Measurements from ENCODE around the gene C10orf143.
A peak's percentile ranks its signal among the peaks of the same experiment; 100 is the strongest.
"Not testable (repeated sequence)": the region's sequence is repeated elsewhere in the genome, so short reads cannot be mapped to it uniquely, and the experiment has no call there.

The C10orf143 gene

DNA sequence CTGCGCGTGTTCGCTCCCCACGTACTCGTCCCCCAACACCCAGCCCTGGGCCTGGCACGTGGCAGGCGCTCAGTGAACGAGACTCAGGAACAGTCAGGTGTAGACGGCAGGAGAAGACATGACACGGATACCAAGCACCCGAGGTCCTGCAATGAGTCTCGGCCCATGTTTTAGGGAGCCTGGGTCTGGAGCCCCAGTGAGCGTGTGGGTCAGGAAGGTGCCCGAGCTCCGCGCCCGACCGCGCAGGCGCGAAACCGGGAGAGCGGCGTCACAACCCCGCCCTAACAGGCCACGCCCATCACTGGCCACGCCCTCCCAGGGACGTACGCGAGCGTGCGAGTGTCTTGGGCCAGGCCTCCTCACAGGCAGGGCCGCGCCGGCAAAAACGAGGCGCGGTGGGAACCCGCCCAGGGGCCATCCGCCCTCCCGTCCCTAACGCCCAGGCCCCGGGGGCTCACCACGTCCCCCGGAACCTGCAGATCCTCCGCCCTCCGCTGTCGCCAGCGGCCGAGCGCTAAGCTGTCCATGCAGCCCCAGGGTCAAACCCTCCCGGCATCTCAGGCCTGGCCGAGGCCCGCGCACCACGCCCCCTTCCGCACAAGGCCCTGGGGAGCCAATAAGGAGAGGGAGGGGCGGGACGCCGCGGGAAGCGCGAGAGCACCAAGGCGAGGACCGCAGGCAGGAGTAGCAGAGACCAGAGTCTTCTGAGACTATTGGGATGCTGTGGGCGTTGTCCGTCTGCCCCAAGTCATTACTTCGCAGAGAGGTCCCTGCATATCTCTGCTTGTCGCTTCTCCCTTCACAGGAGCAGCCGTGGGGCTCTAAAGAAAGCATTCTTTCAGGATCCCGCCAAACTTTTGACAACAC, at the start of gene C10orf143:
TSS of gene C10orf143 (minus strand) at position 585 of the 867 bp plus-strand sequence. CDS start at position 527, 58 bp downstream.
- DNase-seq (ENCODE audit: low read depth), result peak; percentile 97

DNA sequence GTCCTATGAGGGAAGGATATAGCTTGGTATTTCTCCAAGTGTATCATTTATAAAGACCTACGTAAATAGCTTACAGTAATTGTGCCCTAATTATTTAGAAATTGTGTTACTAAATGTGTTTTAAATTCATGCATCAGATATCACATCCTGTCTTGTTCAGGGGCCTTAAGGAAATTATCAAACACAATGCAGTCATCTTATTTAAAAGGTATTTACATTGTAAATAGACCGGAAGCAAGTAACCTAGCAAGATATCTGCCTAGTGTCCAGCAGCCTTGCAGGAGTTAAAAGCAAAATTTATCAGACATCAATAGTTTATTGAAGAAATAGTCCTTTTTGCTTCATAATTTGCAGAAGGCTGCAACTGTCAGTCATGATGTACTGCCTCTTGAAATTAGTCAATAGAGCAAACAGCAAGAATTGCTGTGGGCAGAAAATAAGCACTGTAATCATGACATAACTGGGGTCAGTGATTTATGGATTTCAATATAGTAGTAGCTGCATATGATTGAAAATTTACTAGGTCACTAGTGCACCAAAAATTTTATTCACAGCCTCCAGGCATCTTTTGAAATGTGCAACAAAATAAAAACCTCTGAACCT, 48.7 kb upstream of the C10orf143 start:
- DNase-seq (ENCODE audit: low read depth), result no peak

DNA sequence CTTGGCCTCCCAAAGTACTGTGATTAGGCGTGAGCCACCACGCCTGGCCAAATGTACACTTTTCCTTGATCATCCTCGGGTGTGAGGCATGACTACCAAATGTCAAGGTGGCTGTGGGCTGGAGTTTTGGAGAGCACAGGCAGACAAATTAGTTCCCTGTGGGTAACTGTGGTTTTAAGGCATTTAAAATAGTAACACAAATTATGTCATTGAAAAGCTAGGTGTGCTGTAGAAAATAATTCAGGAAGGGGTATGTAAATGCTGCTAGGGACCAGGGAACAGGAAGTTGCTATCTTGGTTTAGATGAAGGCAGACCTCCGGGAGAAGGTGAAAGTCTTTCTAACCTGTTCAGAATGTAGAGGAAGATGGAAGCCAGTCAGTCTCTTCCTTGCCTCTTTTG, 35.4 kb upstream of the C10orf143 start:
- DNase-seq (ENCODE audit: low read depth), result no peak

DNA sequence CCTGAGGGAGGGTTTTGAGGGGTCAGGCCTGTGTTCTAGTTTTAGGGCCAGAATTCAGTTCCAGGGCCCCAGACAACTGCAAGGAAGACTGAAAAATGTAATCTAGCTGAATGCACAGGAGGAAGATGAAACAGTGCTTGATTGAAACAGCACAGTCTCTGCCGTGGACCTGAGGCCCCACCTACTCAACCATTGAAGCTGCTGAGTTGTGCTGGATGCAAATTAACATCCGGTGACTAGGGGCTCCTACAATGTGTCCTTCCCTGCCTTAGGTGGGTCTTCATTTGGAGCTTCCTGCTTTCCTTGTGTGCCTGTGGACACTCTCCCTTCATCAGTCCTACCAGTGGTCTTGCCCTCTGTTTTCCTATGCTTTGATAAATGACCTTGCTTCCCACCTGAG, 31.2 kb upstream of the C10orf143 start:
- DNase-seq (ENCODE audit: low read depth), result peak; percentile 39

DNA sequence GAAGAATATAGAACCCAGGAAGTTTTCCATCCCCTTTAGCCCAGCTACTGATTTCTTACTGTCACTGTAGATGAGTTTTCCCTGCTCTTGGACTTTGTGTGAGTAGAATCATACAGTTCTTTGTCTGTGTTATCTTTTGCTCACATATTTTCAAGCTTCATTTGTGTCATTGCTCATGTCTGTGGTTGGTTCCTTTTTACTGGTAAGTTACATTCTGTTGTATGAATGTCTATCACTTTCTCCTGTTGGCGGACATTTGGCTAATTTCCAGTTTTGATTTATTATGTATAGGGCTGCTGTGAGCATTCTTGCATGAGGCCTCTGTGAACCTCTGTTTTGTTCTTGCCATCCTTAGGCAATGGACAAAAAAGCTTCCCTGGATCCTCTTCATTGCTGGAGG, 30.8 kb upstream of the C10orf143 start:
- peak; percentile 22 for DNase-seq (ENCODE audit: low read depth)

DNA sequence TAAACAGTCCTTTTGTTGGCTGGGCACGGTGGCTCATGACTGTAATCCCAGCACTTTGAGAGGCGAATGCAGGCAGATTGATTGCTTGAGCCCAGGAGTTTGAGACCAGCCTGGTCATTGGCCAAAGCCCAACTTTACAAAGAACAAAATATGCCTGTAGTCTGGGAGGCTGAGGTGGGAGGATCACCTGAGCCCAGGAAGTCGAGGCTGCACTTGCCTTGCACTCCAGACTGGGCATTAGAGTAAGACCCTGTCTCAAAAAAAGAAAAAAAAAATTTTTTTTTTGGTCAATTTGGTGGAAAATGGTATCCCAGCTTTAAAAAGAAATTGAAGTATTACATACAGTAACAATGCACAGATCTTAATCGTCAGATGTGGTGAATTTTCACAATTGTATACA, 30.4 kb upstream of the C10orf143 start:
- no peak for DNase-seq (ENCODE audit: low read depth)

DNA sequence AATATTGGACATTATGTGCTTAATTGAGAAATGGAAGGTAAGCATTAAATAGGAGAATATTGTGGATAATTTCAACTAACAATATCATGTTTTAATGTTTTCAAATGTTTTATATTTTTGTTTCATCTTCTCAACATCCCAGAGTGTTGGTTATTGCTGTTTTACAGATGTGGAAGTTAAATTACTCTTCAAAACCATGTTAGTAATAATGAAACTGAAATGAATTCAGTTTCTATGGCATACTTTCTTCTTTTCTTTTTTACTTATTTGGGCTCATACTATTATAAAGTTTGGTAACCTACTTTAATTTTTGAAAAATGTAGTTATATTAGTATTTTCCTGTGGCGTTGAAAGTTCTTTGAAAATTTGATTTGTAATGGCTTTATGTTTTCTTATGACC, 29.8 kb upstream of the C10orf143 start:
- DNase-seq (ENCODE audit: low read depth), result no peak

DNA sequence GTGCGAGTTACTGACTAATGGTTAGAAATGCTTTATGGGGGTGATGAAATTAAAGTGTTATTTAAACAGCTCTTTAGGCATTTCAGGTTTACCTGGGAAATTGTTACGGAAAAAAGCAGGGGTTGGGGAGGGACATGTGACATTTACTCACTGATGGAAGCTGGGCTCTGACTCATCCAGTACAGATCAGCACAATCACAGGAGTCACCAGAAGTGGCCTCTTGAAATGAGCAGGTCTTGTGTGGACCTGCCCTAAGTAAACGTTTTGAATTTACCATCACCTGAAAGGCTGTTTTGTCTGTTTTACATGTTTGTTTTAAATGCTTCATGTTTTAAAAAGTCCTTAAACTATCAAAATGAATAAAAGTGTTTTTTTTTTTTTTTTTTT, 27.8 kb upstream of the C10orf143 start:
- DNase-seq (ENCODE audit: low read depth), result peak; percentile 79

DNA sequence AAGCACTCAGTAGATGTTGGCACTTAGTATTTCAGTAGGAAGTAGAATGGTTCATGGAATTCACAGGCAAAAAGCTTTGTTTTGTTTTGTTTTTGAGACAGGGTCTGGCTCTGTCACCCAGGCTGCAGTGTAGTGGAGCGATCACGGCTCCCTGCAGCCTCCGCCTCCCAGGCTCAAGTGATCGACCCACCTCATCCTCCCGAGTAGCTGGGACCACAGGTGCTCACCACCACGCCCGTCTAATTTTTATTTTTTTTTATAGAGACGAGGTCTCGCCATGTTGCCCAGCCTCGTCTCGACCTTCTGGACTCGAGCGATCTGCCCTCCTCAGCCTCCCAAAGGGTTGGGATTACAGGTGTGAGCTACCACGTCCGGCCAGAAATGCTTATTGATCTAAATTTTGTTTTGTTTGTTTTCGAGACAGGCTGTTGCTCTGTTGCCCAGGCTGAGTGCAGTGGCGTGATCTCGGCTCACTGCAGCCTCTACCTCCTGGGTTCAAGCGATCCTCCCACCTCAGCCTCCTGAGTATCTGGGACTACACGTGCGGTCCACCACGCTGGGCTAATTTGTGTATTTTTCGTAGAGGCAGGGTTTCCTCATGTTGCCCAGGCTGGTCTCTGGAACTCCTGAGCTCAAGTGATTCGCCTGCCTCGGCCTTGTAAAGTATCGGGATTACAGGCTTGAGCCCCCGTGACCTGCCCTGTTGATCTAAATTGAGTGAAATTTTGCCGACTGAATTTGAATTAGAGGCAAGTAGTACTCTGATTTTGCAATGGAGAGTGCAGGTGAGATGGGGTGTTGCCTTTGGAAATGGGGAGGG, 27.2 kb upstream of the C10orf143 start:
- no peak for DNase-seq (ENCODE audit: low read depth)

DNA sequence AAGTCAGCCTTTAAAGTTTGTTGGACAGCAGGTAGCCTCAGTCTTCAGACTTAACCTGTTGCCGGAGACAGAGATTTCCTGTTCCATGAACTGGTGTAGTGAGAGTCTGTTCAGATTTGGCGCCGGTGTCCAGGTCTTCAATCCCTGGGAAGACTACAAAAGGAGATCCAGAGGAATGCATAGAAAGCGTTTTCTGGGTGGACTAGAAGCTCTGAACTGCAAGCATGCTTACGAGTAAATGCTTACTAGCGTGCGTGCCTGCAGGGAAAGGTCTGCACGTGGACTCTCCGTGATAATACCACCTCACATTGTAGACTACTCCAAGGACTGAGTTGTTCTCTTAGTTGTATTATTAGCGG, 26.4 kb upstream of the C10orf143 start:
- peak; percentile 53 for DNase-seq (ENCODE audit: low read depth)

DNA sequence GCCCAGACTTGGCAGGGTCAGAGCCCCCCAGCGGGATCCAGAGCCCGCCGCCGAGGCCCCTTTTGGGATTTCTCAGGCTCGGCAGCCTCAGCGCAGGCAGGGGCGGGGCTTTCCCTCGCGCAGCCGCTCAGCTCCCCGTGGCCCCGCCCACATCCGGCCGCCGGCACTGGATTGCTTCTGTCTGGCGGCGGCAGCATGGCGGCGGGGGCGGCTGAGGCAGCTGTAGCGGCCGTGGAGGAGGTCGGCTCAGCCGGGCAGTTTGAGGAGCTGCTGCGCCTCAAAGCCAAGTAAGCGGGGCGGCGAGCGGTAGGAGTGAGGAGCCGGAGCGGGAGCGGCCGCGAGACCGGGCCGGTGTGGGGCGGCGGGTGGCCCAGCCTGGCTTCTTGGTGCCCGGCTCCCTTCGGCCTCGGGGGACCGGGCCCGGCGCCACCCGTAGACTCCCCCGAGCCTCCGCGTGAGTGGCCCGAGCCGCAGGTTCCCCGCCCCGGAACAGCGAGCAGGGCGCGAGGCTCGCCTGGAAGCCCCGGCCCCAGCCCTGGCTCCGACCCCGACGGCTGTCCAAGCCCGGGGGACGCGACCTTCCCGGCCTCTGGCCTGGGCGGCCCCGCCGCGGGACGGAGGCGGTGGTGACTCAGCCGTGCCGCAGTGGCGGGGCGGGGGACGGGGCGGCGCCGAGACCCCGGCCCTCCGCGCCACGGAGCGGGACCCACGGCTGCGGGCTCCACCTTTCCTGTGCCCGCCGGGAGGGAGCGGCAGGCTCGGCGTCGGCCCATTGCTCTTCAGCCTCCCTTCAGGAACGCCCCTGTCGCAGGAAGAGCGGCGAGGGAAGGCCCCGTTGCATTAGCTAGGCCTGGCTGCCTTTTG, 25.8 kb upstream of the C10orf143 start, which contains the start of gene GLRX3:
TSS of gene GLRX3 (plus strand) at position 166 of the 864 bp plus-strand sequence. CDS start at position 196, 30 bp downstream.
- peak; percentile 87 for DNase-seq (ENCODE audit: low read depth)

DNA sequence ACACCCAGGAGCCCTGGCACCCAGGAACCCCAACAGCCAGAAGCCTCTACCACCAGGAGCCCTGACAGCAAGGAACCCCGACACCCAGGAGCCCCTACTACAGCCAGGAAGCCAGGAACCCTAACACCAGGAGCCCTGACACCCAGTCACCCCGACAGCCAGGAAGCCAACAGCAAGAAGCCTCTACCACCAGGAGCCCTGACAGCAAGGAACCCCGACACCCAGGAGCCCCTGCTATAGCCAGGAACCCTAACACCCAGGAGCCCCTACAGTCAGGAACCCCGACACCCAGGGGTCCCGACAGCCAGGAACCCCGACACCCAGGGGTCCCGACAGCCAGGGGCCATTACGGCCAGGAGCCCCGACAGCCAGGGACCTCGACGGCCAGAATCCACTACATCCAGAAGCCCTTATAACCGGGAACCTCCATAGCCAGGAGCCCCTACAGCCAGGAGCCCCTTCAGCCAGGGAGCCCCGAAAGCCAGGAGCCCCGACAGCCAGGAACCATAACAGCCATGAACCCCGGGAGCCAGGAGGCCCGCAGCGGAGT, 25.1 kb upstream of the C10orf143 start:
- no peak for DNase-seq (ENCODE audit: low read depth)

DNA sequence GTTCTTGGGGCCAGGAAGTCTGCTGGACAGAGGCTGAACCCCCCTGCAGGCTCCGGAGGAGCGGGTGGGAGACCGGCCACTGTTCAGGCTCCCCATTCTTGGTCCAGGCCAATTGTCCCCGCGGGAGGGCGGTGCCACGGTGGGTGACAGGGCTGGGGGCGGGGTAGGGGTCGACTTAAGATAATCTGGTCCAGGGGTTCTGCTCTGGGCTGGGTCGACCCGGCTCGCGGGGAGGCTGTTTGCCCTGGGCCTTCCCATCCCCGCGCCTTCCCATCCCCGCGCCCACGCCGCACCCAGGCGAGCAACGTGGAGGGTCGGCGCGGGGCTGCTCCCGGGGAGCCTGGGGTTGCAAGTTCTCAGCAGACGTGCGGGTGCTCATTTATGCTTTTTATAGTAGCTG, 18.3 kb upstream of the C10orf143 start:
- DNase-seq (ENCODE audit: low read depth), result no peak

DNA sequence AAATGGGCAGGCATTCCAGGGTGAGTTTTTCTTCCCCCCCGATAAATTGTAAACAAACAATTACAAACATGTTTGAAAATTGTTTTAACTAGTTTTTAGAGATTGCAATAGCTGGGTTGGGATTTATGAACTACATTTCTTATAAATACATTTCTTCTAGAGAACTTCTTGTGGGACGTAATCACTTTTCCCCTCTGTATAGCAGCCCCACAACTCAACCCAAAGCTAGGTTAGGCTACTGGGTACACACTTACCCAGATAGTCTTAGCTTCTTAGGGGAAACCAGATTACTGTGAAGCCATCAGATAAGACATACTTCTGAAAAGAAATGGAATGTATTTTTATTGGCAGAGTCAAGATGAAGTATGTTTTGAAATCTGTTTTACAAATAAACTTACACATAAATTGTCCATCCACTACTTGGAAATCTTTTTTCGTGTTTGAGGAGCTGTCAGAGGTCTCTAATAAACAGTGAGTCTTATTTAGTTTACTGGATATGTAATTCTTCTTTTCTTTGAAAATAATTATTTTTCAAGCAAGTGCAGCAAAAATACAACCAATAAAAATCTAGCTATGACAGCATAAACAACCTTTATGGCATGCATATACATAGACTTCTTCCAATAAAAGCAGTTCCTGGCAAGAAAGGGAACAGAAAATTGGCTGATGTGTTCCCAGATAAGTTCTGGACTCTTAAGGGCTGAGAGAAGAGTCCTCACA, 17.6 kb upstream of the C10orf143 start:
- DNase-seq (ENCODE audit: low read depth), result no peak

DNA sequence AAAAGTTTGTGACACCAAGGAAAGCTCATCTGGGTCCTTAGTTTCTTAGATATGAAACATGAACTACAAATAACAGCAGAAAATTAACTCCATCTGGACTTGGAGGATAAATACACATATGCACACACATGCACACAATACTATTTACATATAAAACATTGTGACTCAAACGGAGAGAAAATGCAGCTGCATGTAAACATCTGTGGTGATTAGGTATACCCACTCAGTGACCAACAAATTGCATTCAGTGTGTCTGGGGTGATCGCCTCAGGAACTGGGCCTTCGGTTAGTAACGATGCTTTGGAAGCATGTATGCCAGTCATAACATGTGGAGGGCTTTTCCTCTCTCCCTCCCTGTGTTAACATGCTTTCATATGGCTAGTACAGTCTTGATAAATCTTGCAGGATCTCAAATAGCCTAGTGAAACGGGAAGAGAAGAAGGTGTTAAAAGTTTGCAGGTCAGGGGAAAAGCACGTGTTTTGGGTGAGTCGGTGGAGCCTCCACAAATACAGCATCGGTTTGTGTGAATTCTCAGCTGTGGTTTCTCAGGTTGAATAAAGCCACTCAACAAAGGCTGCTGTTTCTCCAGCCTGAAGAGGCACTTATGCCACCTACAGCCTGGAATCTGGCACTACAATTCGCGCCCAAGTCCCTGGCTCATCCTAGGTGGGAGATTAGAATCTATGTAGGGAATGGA, 16.9 kb upstream of the C10orf143 start:
- peak; percentile 79 for DNase-seq (ENCODE audit: low read depth)

DNA sequence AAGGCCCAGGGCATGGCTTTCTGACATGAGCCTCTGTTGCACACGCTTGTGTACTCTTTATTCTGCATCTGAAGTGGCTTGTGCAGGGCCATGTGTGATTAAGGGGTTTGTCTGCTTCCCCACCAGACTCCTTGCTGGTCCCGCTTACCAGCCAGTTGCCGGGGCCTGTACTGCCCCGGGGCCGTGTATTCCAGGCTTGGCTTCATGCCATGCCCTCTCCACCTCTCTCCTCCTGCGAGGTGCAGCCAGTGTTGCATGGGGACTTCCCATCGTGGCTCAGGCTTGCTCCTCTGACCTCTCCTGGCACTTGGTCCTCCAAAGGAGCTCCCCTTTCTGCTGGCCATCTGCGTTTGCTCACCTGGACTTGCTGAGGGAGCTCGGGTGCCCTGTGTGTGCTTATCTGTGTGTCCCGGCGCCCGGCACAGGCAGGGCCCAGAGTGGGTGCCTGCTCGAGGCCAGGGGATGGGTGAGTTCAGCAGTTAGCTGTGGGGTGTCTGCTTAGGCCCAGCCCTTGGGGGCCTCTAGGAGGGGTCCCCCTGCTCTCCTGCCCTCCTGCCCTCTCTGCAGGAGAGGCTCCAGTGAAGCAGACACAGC, 11.0 kb upstream of the C10orf143 start:
- DNase-seq (ENCODE audit: low read depth), result no peak

DNA sequence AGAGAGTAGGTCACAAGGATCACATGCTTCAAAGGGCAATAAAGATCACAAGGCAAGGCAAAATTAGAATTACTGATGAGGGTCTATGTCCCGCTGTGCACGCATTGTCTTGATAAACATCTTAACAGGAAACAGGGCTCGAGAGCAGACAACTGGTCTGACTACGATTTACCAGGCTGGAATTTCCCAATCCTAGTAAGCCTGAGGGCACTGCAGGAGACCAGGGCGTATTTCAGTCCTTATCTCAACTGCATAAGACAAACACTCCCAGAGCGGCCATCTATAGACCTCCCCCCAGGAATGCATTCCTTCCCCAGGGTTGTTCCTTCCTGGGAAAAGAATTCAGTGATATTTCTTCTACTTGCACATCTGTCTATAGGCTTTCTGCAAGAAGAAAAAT, 6.9 kb upstream of the C10orf143 start:
- DNase-seq (ENCODE audit: low read depth), result not testable (repeated sequence)

DNA sequence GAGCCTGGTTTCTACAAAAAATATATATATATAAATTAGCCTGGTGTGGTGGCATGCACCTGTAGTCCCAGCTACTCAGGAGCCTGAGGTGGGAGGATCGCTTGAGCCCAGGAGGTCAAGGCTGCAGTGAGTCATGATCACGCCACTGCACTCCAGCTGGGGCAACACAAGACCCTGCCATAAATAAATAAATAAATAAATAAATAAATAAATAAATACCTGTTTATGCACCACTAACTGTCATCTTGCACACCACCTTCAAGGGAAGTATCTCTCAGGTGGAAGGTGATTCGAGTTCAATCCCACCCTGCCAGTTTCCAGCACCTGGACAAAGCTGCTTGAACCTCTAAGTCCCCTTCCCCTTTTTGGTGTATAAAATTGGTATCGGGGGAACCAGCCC, 6.3 kb upstream of the C10orf143 start:
- not testable (repeated sequence) for DNase-seq (ENCODE audit: low read depth)

DNA sequence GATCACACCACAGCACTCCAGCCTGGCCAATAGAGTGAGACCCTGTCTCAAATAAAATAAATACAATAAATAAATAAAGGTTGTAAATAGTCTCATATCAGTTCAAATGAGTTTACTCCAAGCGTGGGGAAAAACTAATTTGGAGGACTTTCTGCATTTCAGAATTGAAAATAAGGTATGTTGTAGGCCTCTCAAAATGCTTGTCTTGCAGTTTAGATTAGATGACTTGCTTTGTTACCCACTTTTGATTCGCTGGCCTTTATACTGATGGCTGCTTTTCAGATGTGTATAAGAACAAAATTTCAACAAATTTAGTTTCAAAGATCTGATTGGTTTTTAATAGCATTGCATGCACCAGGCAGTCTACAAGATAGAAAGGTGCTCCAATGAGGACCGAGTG, 2.2 kb upstream of the C10orf143 start:
- no peak for DNase-seq (ENCODE audit: low read depth)

DNA sequence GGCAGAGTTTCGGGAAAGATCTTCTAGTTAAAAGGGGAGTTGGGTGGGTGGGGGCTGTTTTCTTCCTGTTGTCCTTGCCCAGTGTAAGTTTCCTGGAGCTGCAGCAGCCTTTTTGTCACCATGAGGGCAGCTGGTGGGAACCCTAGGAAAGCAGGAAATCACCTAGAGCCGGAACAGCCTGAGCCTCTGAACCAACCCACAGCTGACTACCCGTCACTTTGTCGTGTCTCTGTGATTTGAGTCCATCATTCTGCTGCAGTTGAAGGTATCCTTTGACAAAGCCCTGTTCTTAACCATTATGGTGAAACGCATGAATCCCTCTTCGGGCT, 1.2 kb upstream of the C10orf143 start:
- no peak for DNase-seq (ENCODE audit: low read depth)

Measured in ELR (cell line).